D341Med (cell line): ENCODE measurements around the gene WDR11.
"Not testable (repeated sequence)": the region's sequence is repeated elsewhere in the genome, so short reads cannot be mapped to it uniquely, and the experiment has no call there.

ENCODE experiments used
- DNase-seq: peaks from one replicate; pipeline ENCODE4 v3.0.0; 2012; ENCODE audit warnings: low spot score

Gene WDR11

GRCh38 chr10:120861178-120861855 is 10.2 kb downstream of the WDR11 start:
- no peak for DNase-seq

DNA sequence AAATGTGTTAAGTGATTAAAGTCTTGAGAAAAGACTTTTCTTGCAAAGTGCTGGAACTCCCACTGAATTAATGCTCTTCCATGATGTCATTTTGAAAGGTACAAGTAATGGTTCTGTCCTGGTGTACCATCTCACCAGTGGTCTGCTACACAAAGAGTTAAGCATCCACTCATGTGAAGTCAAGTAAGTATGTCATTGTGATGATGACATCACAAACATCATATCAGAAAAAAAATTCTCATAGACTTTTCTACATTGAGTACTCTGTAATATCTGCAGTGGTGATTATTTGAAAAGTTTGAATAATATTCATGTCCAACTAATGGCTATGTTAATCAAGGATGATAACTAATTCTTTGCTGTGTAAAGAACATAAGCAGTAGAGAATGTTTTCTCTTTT is 22.6 kb downstream of the WDR11 start:
- no peak for DNase-seq

GRCh38 chr10:120883071-120883470 is 31.9 kb downstream of the WDR11 start:
- DNase-seq = no peak

- no peak for DNase-seq
These were observed 36.3 kb downstream of the WDR11 start for GRCh38 chr10:120887482-120887881.

- DNase-seq = no peak
These were observed 40.2 kb downstream of the WDR11 start for GRCh38 chr10:120891365-120891764.

GRCh38 chr10:120894556-120894955 is 43.4 kb downstream of the WDR11 start:
- no peak for DNase-seq

GRCh38 chr10:120897343-120897742 is 46.2 kb downstream of the WDR11 start:
- no peak for DNase-seq

GRCh38 chr10:120905268-120905667 is 54.1 kb downstream of the WDR11 start:
- DNase-seq = no peak

DNA sequence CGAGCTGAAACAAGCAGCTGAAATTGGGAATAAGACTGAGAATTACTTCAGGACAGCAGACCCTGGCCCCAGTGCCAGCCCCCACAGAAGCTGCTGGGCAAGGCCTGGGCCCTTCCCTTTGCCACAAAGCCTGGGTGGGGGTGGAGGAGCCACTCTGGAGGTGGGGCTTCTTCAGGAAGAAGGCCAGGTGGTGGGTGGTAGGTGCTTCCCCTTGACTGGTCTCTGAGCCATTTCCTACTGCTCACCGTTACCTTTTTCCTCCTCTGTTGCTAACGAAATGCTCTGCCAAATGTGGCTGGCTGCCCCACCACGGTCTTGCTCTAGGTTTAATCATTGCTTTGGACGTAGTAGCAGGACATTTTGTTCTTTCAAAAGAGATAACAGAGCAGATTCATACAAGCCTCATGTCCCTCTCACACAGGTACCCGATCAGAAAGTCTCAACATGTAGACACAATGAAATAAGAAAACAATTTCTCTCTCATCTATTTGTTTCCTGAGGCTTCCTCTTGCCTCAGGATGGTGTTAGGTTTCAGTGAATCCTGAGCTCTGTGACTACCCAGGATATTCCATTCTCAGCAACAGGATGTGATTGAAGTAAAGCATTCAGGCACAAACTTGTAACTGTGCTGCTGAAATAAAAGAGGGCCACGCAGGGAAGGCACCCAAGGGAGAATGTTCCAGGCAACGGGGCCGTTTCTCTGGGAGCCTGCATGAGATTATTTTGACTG is 66.5 kb downstream of the WDR11 start:
- DNase-seq = no peak

DNA sequence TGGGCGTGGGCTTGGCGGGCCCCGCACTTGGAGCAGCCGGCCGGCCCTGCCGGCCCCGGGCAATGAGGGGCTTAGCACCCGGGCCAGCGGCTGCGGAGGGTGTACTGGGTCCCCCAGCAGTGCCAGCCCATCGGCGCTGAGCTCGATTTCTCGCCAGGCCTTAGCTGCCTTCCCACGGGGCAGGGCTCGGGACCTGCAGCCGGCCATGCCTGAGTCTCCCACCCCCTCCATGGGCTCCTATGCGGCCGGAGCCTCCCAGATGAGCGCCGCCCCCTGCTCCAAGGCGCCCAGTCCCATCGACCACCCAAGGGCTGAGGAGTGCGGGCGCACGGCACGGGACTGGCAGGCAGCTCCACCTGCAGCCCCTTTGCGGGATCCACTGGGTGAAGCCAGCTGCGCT is 72.7 kb downstream of the WDR11 start:
- DNase-seq = not testable (repeated sequence)

DNA sequence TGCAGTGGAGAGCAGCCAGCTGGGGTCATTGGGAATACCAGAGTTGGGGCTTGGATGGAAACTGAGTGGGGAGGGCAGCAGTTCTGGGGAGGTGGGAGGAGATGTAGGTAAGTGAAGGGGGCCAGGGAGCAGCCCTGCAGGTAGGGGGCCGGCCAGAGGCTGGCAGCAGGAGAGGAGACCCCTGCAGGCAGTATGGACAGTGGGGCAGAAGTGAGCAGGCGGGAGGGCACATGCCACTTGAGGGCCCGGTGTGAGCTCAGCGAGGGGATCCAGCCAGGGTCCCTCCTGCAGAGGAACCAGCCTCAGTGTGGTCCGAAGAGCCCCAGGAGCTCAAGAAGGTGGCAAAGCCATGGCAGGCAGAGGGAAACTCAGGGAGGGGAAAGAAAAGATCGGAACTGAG is 75.4 kb downstream of the WDR11 start:
- no peak for DNase-seq

GRCh38 chr10:120927352-120927751 is 76.2 kb downstream of the WDR11 start:
- no peak for DNase-seq

- DNase-seq = no peak
These were observed 78.0 kb downstream of the WDR11 start for GRCh38 chr10:120929166-120929565.

DNA sequence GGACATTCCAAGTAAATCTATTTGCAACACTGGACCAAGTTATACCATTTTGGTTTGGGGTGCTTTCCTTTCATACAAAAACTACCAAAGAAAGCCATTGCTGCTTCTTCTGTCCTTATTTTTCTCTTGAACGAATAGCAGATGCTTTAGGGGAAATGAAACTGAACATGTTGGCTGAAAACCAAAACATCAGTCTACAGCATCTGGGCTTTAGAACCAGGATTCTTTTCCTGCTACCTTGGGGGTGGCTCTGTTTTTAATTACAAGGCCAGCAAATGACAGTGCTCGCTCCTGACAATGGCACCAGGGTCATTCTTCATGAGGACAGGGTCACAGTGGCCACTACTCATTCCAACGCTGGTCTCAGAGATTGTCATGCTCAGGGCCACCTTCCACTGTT is 80.3 kb downstream of the WDR11 start:
- DNase-seq = no peak

DNA sequence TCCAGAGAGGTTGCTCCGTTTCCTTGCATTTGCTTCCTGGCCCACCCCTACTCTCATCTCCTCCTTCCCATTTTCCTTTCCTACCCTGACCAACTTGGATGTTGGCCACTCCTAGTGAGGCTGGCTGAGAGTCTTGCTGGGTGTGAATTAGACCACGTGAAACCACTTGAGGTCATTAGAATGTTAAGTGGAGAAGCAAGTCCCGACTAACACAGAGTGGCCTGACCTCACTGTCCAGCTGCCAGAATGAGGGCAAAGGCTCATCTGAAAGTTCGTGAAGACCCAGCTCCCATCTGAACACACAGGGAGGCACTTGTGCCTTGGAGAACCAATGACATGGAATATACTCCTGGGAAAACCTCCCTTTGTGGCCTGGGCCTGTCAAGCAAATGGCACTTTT is 80.8 kb downstream of the WDR11 start:
- DNase-seq = no peak

- no peak for DNase-seq
These were observed 87.7 kb downstream of the WDR11 start for GRCh38 chr10:120938822-120939221.

GRCh38 chr10:120940299-120940900 is 89.2 kb downstream of the WDR11 start:
- no peak for DNase-seq

DNA sequence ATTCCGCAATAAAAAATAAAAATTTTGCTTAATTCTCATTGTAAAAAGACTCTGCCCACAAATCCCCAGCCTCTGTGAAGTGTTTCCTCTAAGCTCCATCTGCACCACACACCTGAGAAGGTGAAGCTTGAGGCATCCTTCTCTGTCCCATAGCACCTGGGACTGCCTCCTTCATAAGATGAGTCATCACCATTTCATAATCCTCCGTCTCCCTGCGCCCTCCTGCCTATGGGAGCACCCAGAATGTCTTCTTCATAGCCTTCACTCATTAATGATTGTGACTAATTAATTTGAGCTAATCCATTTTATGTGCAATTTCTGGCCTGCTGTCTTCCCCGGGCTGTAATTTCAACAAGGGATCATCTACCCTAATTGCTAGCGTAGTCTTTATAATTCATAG is 90.3 kb downstream of the WDR11 start:
- DNase-seq = no peak

DNA sequence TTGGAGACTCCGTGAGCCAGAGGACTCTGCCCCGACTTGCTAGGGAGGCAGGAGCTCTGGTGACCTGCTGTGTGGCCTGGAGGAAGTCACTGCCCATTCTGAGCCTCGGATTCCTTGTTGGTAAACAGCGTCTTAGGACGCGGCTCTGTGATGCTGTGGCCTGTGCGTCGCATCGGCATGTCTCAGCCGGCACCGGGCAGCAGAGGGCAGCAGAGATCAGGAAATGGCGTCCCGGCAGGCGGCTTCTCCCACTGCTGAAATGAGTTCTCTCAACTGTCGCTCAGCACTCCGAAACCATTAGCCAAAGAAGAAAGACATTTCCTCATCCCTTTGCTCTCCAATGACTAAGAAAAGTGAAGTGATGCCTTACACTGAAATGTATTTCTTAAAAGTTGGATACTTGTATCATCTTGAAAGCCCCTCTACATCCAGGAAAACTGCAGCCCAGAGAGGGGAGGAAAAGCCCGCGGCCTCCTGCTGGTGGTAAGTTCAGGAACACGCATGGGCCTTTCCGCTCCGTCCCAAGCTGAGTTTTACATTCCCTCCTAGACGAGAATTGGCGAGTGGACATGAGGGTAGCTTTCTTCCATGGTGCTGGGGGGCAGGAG is 91.7 kb downstream of the WDR11 start:
- peak; percentile 83 for DNase-seq

GRCh38 chr10:120943542-120943941 is 92.4 kb downstream of the WDR11 start:
- DNase-seq = no peak

GRCh38 chr10:120944586-120945125 is 93.5 kb downstream of the WDR11 start:
- no peak for DNase-seq

GRCh38 chr10:120945182-120945581 is 94.0 kb downstream of the WDR11 start:
- no peak for DNase-seq
